HG03457 (cell line): Measurements from ENCODE around the gene CERS3.

Experiments
- ATAC-seq: cut with Tn5 transposase; IDR thresholded peaks from one replicate; pipeline ENCODE4 v1.9.1; 2021; ENCODE audit warnings: moderate number of reproducible peaks; ENCODE audit not compliant: unreplicated experiment

The CERS3 gene

GRCh38 chr15:100528833-100529428, at the start of gene CERS3:
Gene CERS3 (minus strand): TSS chr15:100528950. CDS start chr15:100501849, 27,101 bp downstream.
- ATAC-seq = no peak

DNA sequence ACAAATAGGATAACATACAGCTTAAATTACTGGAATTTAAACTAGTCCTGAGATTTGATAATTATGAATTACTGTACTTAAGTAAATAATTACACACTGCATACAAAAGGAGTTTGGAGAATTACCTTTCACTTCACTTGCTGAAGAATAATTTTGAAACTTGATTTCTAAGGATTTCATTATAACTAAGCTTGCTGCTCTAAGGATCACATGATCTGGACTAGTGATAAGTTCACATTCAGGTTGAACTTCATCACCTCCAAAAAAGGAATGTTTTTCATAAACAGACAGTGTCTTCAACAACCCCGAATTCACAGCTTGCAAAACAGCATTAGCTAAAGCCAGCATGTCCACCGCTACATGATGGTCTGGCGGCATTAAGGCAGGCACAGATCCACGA, 44.8 kb upstream of the CERS3 start:
- ATAC-seq = no peak

- ATAC-seq = no peak
Observed at GRCh38 chr15:100572362-100572983, 43.7 kb upstream of the CERS3 start.

DNA sequence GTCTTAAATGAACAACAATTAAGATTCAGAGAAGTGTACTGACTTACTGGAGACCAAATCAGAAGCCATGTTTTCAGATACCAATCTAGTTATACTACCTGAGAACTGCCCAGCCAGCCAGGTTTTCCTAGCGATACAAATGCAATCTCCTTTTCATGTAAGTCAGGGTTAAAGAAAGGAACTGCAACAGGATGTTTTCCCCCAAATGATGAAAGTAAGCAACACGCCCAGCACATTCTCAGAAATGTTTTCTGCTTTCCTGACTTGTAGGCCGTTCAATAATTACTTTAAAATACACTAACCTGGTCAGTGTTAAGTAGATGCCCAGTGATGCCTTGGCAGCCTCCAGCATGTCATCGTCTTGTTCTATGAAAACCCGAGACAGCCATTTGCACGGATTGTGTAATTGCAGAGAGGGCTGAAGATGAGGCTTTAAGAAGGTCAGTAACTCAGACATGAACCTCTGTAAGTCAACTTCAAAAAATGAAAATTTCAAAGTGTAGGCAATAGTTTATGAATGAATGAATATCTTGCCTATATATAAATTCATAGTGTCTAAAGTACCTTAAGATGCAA, 42.9 kb upstream of the CERS3 start:
- ATAC-seq = no peak

- ATAC-seq = no peak
Observed at GRCh38 chr15:100570735-100571313, 42.1 kb upstream of the CERS3 start.

- ATAC-seq = no peak
Observed at GRCh38 chr15:100570275-100570674, 41.5 kb upstream of the CERS3 start.

- ATAC-seq = no peak
Observed at GRCh38 chr15:100569391-100569790, 40.6 kb upstream of the CERS3 start.

GRCh38 chr15:100566850-100567628, 38.3 kb upstream of the CERS3 start:
- no peak for ATAC-seq

GRCh38 chr15:100565591-100565990, 36.8 kb upstream of the CERS3 start:
- no peak for ATAC-seq

DNA sequence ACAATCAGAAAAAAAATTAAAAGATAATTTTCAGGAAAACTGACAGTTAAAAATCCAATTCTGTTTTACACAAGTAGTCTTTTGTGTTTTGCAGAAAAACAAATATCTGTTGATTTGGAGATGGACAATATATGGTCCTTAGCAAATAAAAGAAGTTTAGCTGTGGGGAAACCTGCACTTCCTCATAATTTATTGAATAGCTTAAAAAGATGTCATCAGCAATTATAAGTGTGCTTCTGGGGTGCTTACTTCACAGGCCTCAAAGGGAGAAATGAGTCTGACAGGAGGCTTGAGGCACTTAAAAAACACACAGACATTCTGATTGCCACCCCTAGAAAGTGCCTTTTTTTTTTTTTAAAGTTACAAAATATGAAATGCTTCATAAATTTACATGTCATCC, 31.6 kb upstream of the CERS3 start:
- ATAC-seq = no peak

- ATAC-seq = no peak
Observed at GRCh38 chr15:100559330-100559729, 30.6 kb upstream of the CERS3 start.

DNA sequence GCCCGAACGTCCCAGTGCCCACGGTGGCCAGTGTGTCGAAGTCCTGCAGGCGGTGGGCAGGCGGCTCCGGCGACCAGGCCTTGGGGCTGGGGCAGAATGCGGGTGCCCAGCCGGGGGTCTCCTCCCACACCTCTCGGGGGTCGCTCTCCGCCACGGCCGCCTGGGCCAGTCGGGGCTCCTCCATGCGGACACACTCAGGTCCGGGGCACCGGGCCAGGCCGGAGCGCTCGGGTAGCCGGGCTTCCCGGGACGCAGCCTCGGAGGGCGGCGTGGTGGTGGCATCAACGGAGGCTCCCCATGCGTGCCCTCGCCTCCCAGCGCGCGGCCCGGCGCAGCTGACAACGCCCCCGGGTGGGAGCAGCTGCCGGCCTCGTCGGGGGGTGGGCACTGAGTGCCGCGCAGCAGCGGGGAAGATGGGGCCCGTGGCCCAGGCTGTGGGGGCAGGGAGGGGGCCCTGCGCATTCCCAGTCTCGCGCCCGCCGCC, 30.1 kb upstream of the CERS3 start:
- no peak for ATAC-seq

GRCh38 chr15:100553468-100553867, 24.7 kb upstream of the CERS3 start:
- no peak for ATAC-seq

- no peak for ATAC-seq
Observed at GRCh38 chr15:100547961-100548360, 19.2 kb upstream of the CERS3 start.

DNA sequence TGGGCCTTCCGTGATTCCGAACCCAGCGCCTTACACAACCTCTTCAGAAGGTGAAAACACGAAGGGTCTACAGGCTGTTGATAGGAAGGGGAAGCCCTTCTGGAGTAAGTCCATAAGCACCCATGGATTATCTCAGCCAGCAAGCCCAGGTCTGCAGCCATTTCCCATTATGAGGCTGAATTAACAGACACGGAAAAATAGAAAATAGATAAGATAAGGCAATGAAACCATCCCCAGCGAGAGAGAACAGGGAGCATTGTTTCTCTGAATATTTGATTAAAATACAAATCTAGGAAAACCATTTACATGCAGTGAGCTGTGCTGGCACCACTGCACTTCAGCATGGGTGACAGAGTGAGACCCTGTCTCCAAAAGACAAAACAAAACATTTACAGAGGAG, 16.2 kb upstream of the CERS3 start:
- ATAC-seq = no peak

GRCh38 chr15:100544338-100544841, 15.6 kb upstream of the CERS3 start:
- no peak for ATAC-seq

- no peak for ATAC-seq
Observed at GRCh38 chr15:100542290-100542689, 13.5 kb upstream of the CERS3 start.

GRCh38 chr15:100537331-100537730, 8.6 kb upstream of the CERS3 start:
- no peak for ATAC-seq

DNA sequence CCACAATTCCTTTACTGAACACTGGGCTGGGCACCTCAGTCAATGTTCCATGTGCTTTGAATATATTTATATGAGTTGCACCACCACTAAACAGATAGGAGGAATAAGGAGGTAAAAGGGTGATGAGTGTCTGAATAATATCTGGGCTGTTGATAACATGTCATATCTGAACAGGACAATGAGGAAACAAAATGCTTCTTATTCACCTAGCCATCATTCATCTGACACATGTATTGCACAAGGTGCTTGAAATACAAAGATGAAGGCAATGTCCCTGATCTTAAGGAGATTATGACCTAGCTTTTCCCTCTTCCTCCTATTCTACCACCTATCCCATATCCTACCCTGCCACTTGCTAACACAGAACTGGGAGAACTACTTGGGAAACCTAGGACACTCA, 8.0 kb upstream of the CERS3 start:
- ATAC-seq = no peak

GRCh38 chr15:100533886-100534285, 5.1 kb upstream of the CERS3 start:
- ATAC-seq = no peak

DNA sequence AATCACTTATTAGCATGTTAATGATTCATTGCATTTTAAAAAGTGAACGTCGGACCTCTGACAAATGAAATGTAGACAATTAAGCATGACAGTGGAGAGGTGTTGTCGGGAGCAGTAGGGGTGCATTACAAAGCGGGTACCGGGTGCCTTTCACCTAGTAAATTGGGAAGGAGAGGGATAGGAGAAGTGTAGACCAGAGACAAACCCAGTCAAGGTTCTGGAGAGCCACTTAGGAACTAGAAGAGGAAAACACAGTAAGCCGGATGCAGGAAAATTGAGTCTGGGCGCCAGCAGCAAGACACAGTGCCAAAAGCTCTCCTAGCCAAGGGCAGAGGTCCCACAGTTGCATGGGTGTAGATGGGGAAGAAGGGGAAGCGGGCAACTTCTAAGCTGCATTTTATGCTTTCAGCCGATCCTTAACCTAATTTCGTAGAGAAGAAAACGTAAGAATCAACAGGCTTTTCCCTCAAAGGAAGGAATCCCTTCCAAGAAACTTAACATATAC, 3.1 kb upstream of the CERS3 start:
- no peak for ATAC-seq
